GM18505 (cell line): ENCODE data around the gene H3-3A.

Experiments
- ATAC-seq: cut with Tn5 transposase; IDR thresholded peaks from one replicate; pipeline ENCODE4 v1.9.1; 2021; ENCODE audit not compliant: unreplicated experiment
- POLR2A ChIP-seq: IDR thresholded peaks from 4 replicates; pipeline ENCODE4 v1.6.1; 2011; ENCODE audit warnings: borderline replicate concordance; ENCODE audit not compliant: insufficient read depth, insufficient read length; ENCODE audit errors: extremely low read depth

H3-3A gene

GRCh38 chr1:226062558-226063223, at the start of gene H3-3A:
Gene H3-3A, plus strand, starts transcription at chr1:226062716. Its CDS starts 1,636 bp downstream, at chr1:226064352.
- peak; percentile 92 for TF ChIP-seq POLR2A

GRCh38 chr1:226017070-226017469, 45.4 kb upstream of the H3-3A start:
- ATAC-seq: no peak
- TF ChIP-seq POLR2A: no peak

More at GRCh38 chr1:226062558-226063223, at the start of gene H3-3A:
- ATAC-seq: peak; percentile 76

- no peak for ATAC-seq
- TF ChIP-seq POLR2A: no peak
Measured at GRCh38 chr1:226019572-226019971, 42.9 kb upstream of the H3-3A start.

- no peak for ATAC-seq
- TF ChIP-seq POLR2A: no peak
Measured at GRCh38 chr1:226021401-226021800, 41.1 kb upstream of the H3-3A start.

GRCh38 chr1:226021801-226022200, 40.7 kb upstream of the H3-3A start:
- no peak for TF ChIP-seq POLR2A
- ATAC-seq: no peak

- ATAC-seq: no peak
- TF ChIP-seq POLR2A: no peak
Measured at GRCh38 chr1:226023735-226024134, 38.8 kb upstream of the H3-3A start.

GRCh38 chr1:226026833-226027232, 35.7 kb upstream of the H3-3A start:
- ATAC-seq: no peak
- TF ChIP-seq POLR2A: no peak

- TF ChIP-seq POLR2A: no peak
- no peak for ATAC-seq
Measured at GRCh38 chr1:226027538-226028217, 34.8 kb upstream of the H3-3A start.

GRCh38 chr1:226029093-226029496, 33.4 kb upstream of the H3-3A start:
- TF ChIP-seq POLR2A: no peak
- peak; percentile 82 for ATAC-seq

GRCh38 chr1:226029568-226030225, 32.8 kb upstream of the H3-3A start:
- ATAC-seq: no peak
- no peak for TF ChIP-seq POLR2A

- TF ChIP-seq POLR2A: no peak
- ATAC-seq: no peak
Measured at GRCh38 chr1:226033582-226033981, 28.9 kb upstream of the H3-3A start.

GRCh38 chr1:226033991-226034390, 28.5 kb upstream of the H3-3A start:
- TF ChIP-seq POLR2A: no peak
- no peak for ATAC-seq

GRCh38 chr1:226034482-226034881, 28.0 kb upstream of the H3-3A start:
- TF ChIP-seq POLR2A: no peak
- ATAC-seq: no peak

GRCh38 chr1:226035915-226036314, 26.6 kb upstream of the H3-3A start:
- TF ChIP-seq POLR2A: no peak
- ATAC-seq: no peak
